Effector memory CD4-positive, alpha-beta T cell (primary cell): ENCODE measurements around the gene NFIA.

Experiments used
- DNase-seq, 3 donors: peaks; one replicate each; pipeline ENCODE4 v3.0.0-alpha.2; 2020
- H3K27ac ChIP-seq: 2 replicates; pipeline ENCODE4 v1.7.0; 2013; ENCODE audit warnings: mild to moderate bottlenecking, low read length, moderate library complexity; ENCODE audit not compliant: insufficient read depth, poor library complexity, severe bottlenecking
- H3K27me3 ChIP-seq: replicated peaks from 2 replicates; pipeline ENCODE4 v1.7.0; 2013; ENCODE audit warnings: mild to moderate bottlenecking, low read length; ENCODE audit not compliant: insufficient read depth, control insufficient read depth, poor library complexity, severe bottlenecking
- H3K36me3 ChIP-seq: 2 replicates; pipeline ENCODE4 v1.7.0; 2013; ENCODE audit warnings: mild to moderate bottlenecking, low read length, moderate library complexity; ENCODE audit not compliant: control insufficient read depth, insufficient read depth
- H3K4me1 ChIP-seq: 2 replicates; pipeline ENCODE4 v1.7.0; 2013; ENCODE audit warnings: low read length, mild to moderate bottlenecking; ENCODE audit not compliant: control insufficient read depth, insufficient read depth, poor library complexity, severe bottlenecking
- H3K4me3 ChIP-seq: 2 replicates; pipeline ENCODE4 v1.7.0; 2013; ENCODE audit warnings: low read length, low read depth, mild to moderate bottlenecking; ENCODE audit not compliant: insufficient read depth, poor library complexity, severe bottlenecking
- H3K9me3 ChIP-seq: 2 replicates; pipeline ENCODE4 v1.7.0; 2013; ENCODE audit warnings: mild to moderate bottlenecking, low read length, moderate library complexity; ENCODE audit not compliant: control insufficient read depth

The NFIA gene

DNA sequence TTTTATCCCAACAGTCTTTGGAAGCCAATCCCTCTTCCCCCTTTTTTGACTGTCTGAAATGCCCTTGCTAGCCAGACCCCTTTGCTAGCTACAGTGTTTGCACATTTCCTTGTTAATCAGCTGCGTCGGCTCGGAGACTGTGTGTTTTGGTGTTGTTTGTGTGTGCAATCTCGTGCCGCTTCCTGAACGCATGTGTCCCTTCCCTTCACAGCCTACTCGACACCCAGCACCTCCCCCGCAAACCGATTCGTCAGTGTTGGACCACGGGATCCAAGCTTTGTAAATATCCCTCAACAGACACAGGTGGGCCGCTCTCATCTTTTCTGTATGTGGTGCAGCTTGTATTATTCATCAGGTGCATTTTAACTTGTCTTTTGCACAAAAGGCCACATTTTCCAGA lies 343.9 kb downstream of the NFIA start:
- H3K27me3 ChIP-seq, result no peaks in the 10 kb centered on the region
- H3K9me3 ChIP-seq, result no peaks in the 10 kb centered on the region
- H3K36me3 ChIP-seq, result no peaks in the 10 kb centered on the region
- no peak overlapping the region for H3K27ac ChIP-seq
- no peak overlapping the region for H3K4me3 ChIP-seq
- DNase-seq, result no peak
- no peaks in the 10 kb centered on the region for H3K4me1 ChIP-seq

DNA sequence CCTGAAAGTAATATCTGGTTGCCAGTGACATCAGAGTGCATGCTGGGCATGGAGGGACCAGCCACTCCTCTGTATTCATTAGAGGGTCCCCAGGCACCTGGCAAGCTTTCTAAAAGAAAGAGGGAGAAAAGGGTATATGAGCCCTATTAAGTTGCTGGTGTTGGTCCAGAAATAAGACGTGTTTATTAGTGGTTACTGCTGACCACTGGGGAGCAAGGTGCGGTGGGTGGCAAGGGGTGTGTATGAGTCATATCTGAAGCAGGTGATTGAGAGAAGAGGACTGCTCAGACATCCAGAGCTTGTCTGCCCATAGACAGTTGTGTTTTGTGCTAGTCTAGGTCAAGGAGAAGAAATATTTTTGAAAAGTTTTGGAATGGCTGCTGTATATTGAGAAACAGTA lies 344.5 kb downstream of the NFIA start:
- Histone ChIP-seq H3K4me3 (no peak overlapping the region), H3K27me3 (no peaks in the 10 kb centered on the region), H3K9me3 (no peaks in the 10 kb centered on the region), H3K4me1 (no peaks in the 10 kb centered on the region), H3K27ac (no peak overlapping the region), H3K36me3 (no peaks in the 10 kb centered on the region)
- no peak for DNase-seq

DNA sequence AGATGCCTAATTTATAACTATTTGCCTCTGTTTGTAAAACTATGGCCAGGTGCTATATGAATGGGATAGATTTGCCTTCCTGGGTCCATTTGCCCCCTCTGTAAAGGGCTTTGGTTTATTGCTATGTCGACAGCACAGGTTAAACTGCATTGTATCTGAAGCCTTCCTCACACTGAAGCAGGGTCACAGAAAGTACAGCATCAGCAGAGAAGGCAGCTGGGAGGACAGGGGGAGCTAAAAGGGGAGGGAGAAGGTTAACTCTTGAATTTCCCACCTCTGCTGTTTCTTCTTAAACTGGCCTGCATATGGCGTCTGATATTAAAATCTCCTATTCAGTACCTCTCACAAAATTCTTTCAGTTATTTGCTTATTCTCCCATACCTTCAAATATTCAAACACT lies 345.1 kb downstream of the NFIA start:
- no peaks in the 10 kb centered on the region for H3K27me3 ChIP-seq
- H3K27ac ChIP-seq, result no peak overlapping the region
- DNase-seq, result no peak
- no peaks in the 10 kb centered on the region for H3K9me3 ChIP-seq
- H3K4me1 ChIP-seq, result no peaks in the 10 kb centered on the region
- H3K4me3 ChIP-seq, result no peak overlapping the region
- H3K36me3 ChIP-seq, result no peaks in the 10 kb centered on the region

DNA sequence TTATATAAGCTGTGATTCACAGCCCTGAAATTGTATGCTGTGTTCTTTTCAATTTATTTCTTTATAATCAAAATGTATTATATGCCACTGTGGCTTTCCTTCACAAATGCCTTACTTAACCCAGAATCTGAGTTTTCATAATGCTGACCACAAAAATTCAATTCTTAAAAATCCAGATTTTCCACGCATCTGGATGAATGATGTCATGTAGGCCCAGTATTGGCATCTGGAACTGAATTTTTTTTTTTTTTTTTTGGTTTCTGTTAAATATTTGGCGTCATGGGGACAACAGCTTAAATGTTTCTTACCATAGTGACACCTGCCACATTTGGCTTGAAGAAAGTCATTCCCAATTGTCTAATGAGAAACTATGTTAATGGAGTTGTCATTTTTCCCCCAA lies 345.8 kb downstream of the NFIA start:
- Histone ChIP-seq H3K4me3 (no peak overlapping the region), H3K27me3 (no peaks in the 10 kb centered on the region), H3K9me3 (no peaks in the 10 kb centered on the region), H3K4me1 (no peaks in the 10 kb centered on the region), H3K27ac (no peak overlapping the region), H3K36me3 (no peaks in the 10 kb centered on the region)
- DNase-seq, result no peak

DNA sequence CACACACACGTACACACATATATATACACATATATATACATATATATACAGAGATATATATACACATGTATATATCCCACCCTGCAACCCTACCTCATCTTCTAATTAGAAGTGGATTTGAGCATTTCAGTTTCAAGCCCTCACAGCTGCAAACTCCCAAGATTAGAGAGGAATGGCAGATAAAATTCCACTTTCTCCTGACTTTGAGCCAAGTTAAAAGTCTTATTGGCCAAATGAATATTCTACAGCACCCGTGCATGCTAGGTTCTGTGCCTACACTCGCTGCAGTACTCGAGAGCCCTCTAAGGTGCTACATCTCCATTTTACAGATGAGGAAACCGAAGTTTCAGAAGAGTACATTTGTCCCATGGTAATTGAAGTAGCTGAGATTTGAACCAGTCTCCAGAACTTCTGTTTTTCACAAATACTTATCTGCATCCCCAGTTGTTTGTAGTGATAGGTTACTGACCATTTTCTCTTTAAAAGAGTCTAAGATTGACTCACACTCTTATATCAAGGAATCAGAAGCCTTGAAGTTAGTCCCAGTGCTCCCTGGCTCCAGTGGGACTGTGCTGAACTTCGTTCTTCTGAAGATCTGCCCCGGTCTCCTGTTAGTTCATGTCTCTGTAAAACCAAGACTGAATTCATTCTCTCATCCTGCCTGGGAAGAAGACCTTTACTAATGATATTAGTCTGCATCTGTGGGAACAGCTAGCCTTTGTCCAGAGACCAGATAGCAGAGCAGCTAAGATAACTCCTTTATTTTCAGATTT lies 350.4 kb downstream of the NFIA start:
- Histone ChIP-seq H3K4me3 (no peak overlapping the region), H3K36me3 (no peaks in the 10 kb centered on the region), H3K27me3 (no peaks in the 10 kb centered on the region), H3K4me1 (no peaks in the 10 kb centered on the region), H3K27ac (no peak overlapping the region), H3K9me3 (no peaks in the 10 kb centered on the region)
- DNase-seq, result no peak

DNA sequence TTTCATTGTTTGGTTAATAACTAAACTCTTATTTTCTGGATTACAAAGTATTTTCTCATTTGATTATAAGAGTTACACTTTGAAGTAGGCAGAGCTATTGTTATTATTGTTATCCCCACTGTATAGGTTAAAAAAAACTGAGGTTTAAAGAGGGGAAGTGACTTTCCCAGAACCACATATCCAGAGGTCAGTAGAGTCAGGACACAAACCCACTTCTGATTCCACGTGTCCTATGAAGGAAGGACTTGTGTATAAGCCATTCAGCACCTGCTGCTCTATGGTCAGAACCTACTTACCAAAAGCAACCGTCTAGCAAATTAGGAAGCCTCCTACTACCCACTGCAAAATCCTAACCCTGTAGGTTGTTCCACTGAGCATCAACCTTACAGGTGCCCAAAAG lies 351.3 kb downstream of the NFIA start:
- H3K36me3 ChIP-seq, result no peaks in the 10 kb centered on the region
- no peak overlapping the region for H3K27ac ChIP-seq
- H3K4me3 ChIP-seq, result no peak overlapping the region
- no peaks in the 10 kb centered on the region for H3K27me3 ChIP-seq
- H3K4me1 ChIP-seq, result no peaks in the 10 kb centered on the region
- no peaks in the 10 kb centered on the region for H3K9me3 ChIP-seq
- no peak for DNase-seq

DNA sequence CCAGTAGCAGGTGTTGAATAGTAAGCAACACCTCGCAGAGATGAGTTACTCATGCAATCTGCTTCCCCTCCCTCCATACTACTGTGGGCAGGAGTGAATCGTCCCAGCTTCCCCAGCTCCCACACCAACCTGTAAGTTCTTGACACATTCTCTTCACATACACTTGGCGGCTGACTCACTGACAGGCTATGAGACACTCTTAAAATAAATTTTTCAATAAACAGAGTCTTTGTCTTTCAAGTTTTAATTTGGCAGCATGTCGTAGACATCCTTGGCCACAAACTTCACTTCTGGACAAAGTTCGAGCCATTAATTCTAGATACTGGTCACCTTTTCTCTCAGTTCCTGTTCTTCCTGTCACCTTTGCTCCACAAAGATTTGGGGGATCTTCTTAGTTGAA lies 351.9 kb downstream of the NFIA start:
- H3K4me1 ChIP-seq, result no peaks in the 10 kb centered on the region
- no peaks in the 10 kb centered on the region for H3K36me3 ChIP-seq
- no peak overlapping the region for H3K27ac ChIP-seq
- H3K9me3 ChIP-seq, result no peaks in the 10 kb centered on the region
- DNase-seq, result no peak
- no peak overlapping the region for H3K4me3 ChIP-seq
- no peaks in the 10 kb centered on the region for H3K27me3 ChIP-seq

DNA sequence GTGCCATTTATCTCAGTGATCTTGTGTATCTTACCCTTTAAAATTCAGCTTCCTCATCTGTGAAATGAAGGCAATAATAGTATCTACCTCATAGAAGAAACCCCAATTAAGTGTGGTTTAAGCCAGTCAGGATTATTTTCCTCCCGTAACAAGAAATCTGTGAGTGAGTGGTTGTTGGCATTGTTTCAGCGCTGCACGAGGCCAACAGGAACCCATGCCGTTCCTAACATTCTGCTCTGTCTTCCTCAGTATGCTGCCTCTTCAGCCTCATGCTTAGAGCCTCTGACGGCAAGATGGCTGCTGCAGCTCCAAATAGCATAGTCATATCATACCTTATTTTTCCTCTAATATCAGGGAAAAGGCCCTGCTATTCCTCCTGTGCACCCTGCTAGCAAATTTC lies 352.9 kb downstream of the NFIA start:
- Histone ChIP-seq H3K4me1 (no peaks in the 10 kb centered on the region), H3K4me3 (no peak overlapping the region), H3K9me3 (no peaks in the 10 kb centered on the region), H3K27me3 (no peaks in the 10 kb centered on the region), H3K36me3 (no peaks in the 10 kb centered on the region), H3K27ac (no peak overlapping the region)
- no peak for DNase-seq

DNA sequence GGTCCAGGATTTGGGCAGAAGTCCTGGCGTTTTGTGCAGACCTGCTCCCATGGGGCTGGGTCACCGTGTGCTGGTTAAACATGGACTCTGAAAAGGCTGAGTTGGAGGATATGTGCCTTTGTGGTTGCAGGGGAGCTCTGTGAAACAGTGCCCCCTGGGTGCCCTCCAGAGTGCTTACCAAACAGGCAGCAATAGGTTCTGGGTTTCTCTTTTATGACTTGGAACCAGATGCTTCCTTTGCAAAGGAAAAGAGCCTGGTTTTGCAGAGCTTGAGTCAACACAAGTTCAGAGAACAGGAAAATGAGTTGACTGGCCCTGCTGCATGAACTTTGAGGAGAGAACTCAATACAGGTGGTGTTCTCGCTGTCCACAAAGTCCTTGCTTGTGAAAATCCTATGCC lies 353.7 kb downstream of the NFIA start:
- no peak for DNase-seq
- Histone ChIP-seq H3K4me1 (no peaks in the 10 kb centered on the region), H3K27me3 (no peaks in the 10 kb centered on the region), H3K4me3 (no peak overlapping the region), H3K27ac (no peak overlapping the region), H3K9me3 (no peaks in the 10 kb centered on the region), H3K36me3 (no peaks in the 10 kb centered on the region)

DNA sequence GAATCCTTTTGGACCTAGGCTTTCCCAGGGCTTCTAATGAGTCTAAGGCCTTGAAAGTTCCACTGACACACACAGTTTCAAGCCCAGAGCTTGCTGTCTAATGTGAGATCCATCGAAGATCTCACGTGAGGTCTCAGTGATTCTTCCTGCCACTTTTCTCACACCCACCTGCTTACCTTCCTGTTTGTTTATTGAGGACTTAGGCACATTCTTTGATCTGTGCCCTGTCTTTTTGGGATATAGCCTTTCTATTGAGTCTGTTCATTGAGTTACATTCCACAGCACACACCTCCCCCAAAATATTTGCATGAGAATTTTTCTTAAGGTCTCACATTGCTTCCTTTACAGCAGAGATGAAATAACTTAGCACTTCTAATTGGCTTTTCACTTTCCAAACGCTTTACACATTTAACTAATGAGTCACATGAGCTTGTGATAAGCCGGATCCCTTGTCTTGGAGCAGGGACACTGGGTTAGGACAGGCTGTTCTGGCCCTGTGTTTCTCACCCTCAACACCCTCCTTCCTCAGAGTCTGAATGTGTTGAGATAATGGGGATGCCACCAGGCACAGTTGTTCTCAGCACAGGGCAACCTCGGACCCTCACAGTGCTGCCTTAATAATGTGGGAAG lies 354.2 kb downstream of the NFIA start:
- no peaks in the 10 kb centered on the region for H3K9me3 ChIP-seq
- no peaks in the 10 kb centered on the region for H3K27me3 ChIP-seq
- no peak for DNase-seq
- no peak overlapping the region for H3K27ac ChIP-seq
- no peak overlapping the region for H3K4me3 ChIP-seq
- no peaks in the 10 kb centered on the region for H3K4me1 ChIP-seq
- H3K36me3 ChIP-seq, result no peaks in the 10 kb centered on the region
